PC-3 (cell line): ENCODE results near the gene CYP2J2. TPM values are rescaled to one million over a fixed set of nuclear protein-coding genes. Genes with fewer than 3 reads are reported as not detected.
"Not testable (repeated sequence)": the region's sequence is repeated elsewhere in the genome, so short reads cannot be mapped to it uniquely, and the experiment has no call there.

ENCODE experiments used
- ATAC-seq: fragments of 200-7000 bp; cut with Tn5 transposase; 2 replicates; pipeline ENCODE4 v1.9.1; 2020; ENCODE audit warnings: mild to moderate bottlenecking, moderate library complexity
- BruUV-seq: library from RNA; stranded (reverse); fragments of 400-500 nt; replicated peaks from 2 replicates; lab custom pipeline; 2021; lab: Mats Ljungman, UMichigan
- CTCF ChIA-PET: fragments of 300-600 bp; sonication (Branson Sonifier 250); formaldehyde crosslinking; loops from one replicate; lab custom pipeline; 2022; ENCODE audit warnings: antibody characterized with exemption; lab: Charles Lee
- POLR2A ChIA-PET: fragments of 300-600 bp; sonication (Branson Sonifier 250); formaldehyde crosslinking; loops from one replicate; lab custom pipeline; 2022; ENCODE audit warnings: antibody characterized with exemption; ENCODE audit not compliant: unreplicated experiment; lab: Charles Lee
- DNase-seq: peaks from one replicate; pipeline ENCODE4 v3.0.0-alpha.2; 2015
- H2AFZ ChIP-seq: fragments of 300-600 bp; sonication (generic); 2 replicates; pipeline ENCODE4 v1.6.0; 2016; ENCODE audit warnings: antibody characterized with exemption, low read length
- H3F3A ChIP-seq: fragments of 300-600 bp; sonication (generic); one replicate; pipeline ENCODE4 v1.6.0; 2017; ENCODE audit warnings: antibody characterized with exemption, low read length, control low read depth, mild to moderate bottlenecking; ENCODE audit not compliant: unreplicated experiment
- H3K27ac ChIP-seq: fragments of 300-600 bp; sonication (generic); 2 replicates; pipeline ENCODE4 v1.5.1; 2016; ENCODE audit warnings: mild to moderate bottlenecking, low read length
- H3K27me3 ChIP-seq: fragments of 300-600 bp; sonication (generic); 2 replicates; pipeline ENCODE4 v1.6.1; 2016; ENCODE audit warnings: low read length, mixed read lengths
- H3K36me3 ChIP-seq: fragments of 300-600 bp; sonication (generic); 2 replicates; pipeline ENCODE4 v1.6.1; 2016; ENCODE audit warnings: low read depth, mixed run types, low read length, mixed read lengths
- H3K4me1 ChIP-seq: fragments of 300-600 bp; sonication (generic); 2 replicates; pipeline ENCODE4 v1.5.1; 2016; ENCODE audit warnings: low read length; ENCODE audit not compliant: insufficient read depth
- H3K4me2 ChIP-seq: fragments of 300-600 bp; sonication (generic); 2 replicates; pipeline ENCODE4 v1.6.0; 2016; ENCODE audit warnings: low read length
- H3K4me3 ChIP-seq: fragments of 300-600 bp; sonication (generic); 2 replicates; pipeline ENCODE4 v1.5.1; 2016; ENCODE audit warnings: mild to moderate bottlenecking, low read length, mixed read lengths
- H3K79me2 ChIP-seq: fragments of 300-600 bp; sonication (generic); 2 replicates; pipeline ENCODE4 v1.6.1; 2017; ENCODE audit warnings: low read length, mixed read lengths
- H3K9ac ChIP-seq: fragments of 300-600 bp; sonication (generic); 2 replicates; pipeline ENCODE4 v1.6.0; 2016; ENCODE audit warnings: mild to moderate bottlenecking, low read length
- H3K9me2 ChIP-seq: fragments of 300-600 bp; sonication (generic); replicated peaks from 2 replicates; pipeline ENCODE4 v1.6.1; 2016; ENCODE audit warnings: mixed run types, low read length, mixed read lengths
- H3K9me3 ChIP-seq: fragments of 300-600 bp; sonication (generic); 2 replicates; pipeline ENCODE4 v1.6.1; 2016; ENCODE audit warnings: low read length, mixed read lengths
- H4K20me1 ChIP-seq: fragments of 300-600 bp; sonication (generic); 2 replicates; pipeline ENCODE4 v1.6.1; 2016; ENCODE audit warnings: low read length, mixed read lengths
- CTCF ChIP-seq: fragments of 300-600 bp; sonication (generic); conservative IDR thresholded peaks from 2 replicates; pipeline ENCODE4 v1.5.1; 2017; ENCODE audit warnings: antibody characterized with exemption, low read depth, mild to moderate bottlenecking, low read length
- EZH2 ChIP-seq: fragments of 300-600 bp; sonication (generic); IDR thresholded peaks from one replicate; pipeline ENCODE4 v1.6.1; 2017; ENCODE audit warnings: antibody characterized with exemption, mild to moderate bottlenecking, low read length; ENCODE audit not compliant: unreplicated experiment
- EZH2phosphoT487 ChIP-seq: fragments of 300-600 bp; sonication (generic); IDR thresholded peaks from 2 replicates; pipeline ENCODE4 v1.6.1; 2018; ENCODE audit warnings: mild to moderate bottlenecking, antibody characterized with exemption, low read length, borderline replicate concordance
- intact Hi-C: fragments of 100-400 bp; cut with micrococcal nuclease; formaldehyde crosslinking; loops from 2 replicates; pipeline ENCODE4 v1.9.0; 2023
- total RNA-seq: library from RNA; depleted of rRNA; stranded (reverse); fragments of >200 nt; gene quantifications from 2 replicates; pipeline ENCODE4 v1.2.3, GENCODE V29; 2014

The CYP2J2 gene
- total RNA-seq, 1 experiment from 2014 or later, result 0.44 TPM

DNA sequence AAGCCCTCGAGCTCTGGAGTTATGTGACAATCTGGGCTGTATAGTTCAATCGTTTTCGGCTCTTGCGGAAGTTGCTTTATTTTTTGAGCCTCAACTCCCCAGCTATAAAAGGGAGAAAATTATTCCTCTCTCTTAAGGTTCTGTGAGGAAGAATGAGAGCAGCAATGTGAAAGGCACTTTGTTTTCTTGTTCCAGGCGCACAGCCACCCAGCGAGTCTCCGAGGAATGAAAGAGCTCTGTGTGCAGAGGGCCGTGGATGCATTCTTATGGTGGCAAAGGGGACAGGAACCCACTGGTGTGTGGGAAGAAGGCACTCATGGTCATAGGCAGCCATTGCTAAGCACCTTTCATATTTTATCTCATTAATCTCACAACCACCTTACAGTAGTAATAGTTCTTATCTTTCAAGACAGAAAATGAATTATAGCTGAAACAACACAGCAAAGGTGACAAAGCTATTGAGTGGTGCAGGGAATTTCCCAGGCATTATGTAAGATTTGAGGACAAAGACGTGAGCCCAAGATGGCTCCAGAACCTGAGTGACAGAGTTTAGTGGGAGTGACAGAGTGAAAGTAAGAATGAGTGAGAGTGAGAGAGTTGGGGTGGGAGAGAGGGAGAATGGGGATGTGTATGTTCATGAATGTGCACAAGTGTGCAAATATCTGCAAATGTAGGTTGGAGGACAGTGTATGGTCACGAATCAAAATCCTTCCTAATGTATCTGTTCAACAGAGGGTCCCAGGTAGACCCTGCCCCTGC lies 9.4 kb downstream of the CYP2J2 start:
- Histone ChIP-seq H4K20me1 (no peaks in the 10 kb centered on the region), H3K9me3 (no peaks in the 10 kb centered on the region), H3K36me3 (no peaks in the 10 kb centered on the region), H3K9me2 (no peaks in the 10 kb centered on the region), H3K4me2 (no peak overlapping the region), H3F3A (no peaks in the 10 kb centered on the region), H3K9ac (no peak overlapping the region), H3K4me3 (no peak overlapping the region), H3K27ac (no peak overlapping the region), H3K79me2 (no peaks in the 10 kb centered on the region), H2AFZ (no peak overlapping the region), H3K27me3 (peaks cover 4% of the 10 kb centered on the region; the same call in 1 of the 2 replicates), H3K4me1 (no peaks in the 10 kb centered on the region)
- ChIA-PET POLR2A (no interaction called here), CTCF (no interaction called here)
- BruUV-seq, result no TSS peak
- DNase-seq (no peak), ATAC-seq (no peak)
- TF ChIP-seq EZH2phosphoT487 (no peak), EZH2 (no peak), CTCF (no peak)
- intact Hi-C loops, result no loop called here

DNA sequence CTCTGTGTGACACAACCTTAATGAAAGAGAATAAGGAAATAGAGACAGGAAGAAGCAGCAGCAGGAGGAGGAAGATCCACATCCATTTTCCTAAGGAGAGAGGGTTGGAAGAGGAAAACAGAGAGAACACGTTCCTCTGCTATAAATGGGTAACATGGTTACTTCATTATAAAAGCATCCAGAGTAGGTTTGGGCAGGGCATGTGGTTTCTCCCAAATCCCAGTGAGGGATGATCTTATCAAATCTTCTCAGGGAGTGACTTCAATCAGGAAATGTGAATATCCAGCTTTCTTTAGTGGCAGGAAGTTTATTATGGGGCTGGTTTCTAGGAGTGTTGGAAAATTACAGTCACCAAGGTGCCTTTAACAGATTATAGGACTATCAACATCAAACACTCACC lies 11.1 kb downstream of the CYP2J2 start:
- ATAC-seq (no peak), DNase-seq (no peak)
- CTCF ChIA-PET, result no interaction called here
- Histone ChIP-seq H3K79me2 (no peaks in the 10 kb centered on the region), H3K4me1 (no peaks in the 10 kb centered on the region), H3K36me3 (no peaks in the 10 kb centered on the region), H3K9me3 (no peaks in the 10 kb centered on the region), H2AFZ (no peak overlapping the region), H3K4me2 (no peak overlapping the region), H3K27ac (no peak overlapping the region), H3F3A (no peaks in the 10 kb centered on the region), H3K4me3 (no peak overlapping the region), H3K9ac (no peak overlapping the region), H3K9me2 (no peaks in the 10 kb centered on the region), H4K20me1 (no peaks in the 10 kb centered on the region), H3K27me3 (peaks cover 4% of the 10 kb centered on the region; the same call in 1 of the 2 replicates)
- intact Hi-C loops, result no loop called here
- POLR2A ChIA-PET, result no interaction called here
- no peak for TF ChIP-seq EZH2
- TF ChIP-seq EZH2phosphoT487, result no peak
- no peak for TF ChIP-seq CTCF
- BruUV-seq, result no TSS peak

- POLR2A ChIA-PET, DNase-seq, H3K4me2 ChIP-seq, H4K20me1 ChIP-seq, H3K79me2 ChIP-seq, CTCF ChIA-PET, intact Hi-C loops, H3K9me3 ChIP-seq, H3K27me3 ChIP-seq, BruUV-seq, H3K4me3 ChIP-seq, H3K4me1 ChIP-seq, H2AFZ ChIP-seq, H3K27ac ChIP-seq, ATAC-seq, H3K36me3 ChIP-seq, H3F3A ChIP-seq, H3K9ac ChIP-seq, H3K9me2 ChIP-seq: not testable (repeated sequence)
These were observed 11.7 kb downstream of the CYP2J2 start for GRCh38 chr1:59914791-59915286.
